ENCODE measurements around the gene OPA3.

GRCh38 chr19:45502111-45502510 lies 82.5 kb downstream of the OPA3 start:
- TF ChIP-seq EZH2 (IDR thresholded peaks at IDR 0.05; ENCODE audit: borderline replicate concordance, low read length) (no peak), CTCF (conservative IDR thresholded peaks at IDR 0.05 in 1 of 2, IDR thresholded peaks at IDR 0.05 in 1 of 2; ENCODE audit: extremely low read depth in 1 of 2, insufficient read depth in 1 of 2, low read depth in 1 of 2, low read length in 2 of 2) (no peak)
